GM21717 (cell line): ENCODE measurements around the gene IFRD2.
"Not testable (repeated sequence)": the region's sequence is repeated elsewhere in the genome, so short reads cannot be mapped to it uniquely, and the experiment has no call there.

ENCODE experiments used
- ATAC-seq: cut with Tn5 transposase; IDR thresholded peaks from one replicate; pipeline ENCODE4 v1.9.1; 2021; ENCODE audit warnings: mild to moderate bottlenecking, moderate library complexity; ENCODE audit not compliant: unreplicated experiment

Gene IFRD2

GRCh38 chr3:50268703-50269451 is 23.4 kb downstream of the IFRD2 start, which contains the start of gene SEMA3B:
Gene SEMA3B (plus strand): TSS chr3:50269147. CDS start chr3:50269241, 94 bp downstream.
- no peak for ATAC-seq

GRCh38 chr3:50268276-50268675 is 24.0 kb downstream of the IFRD2 start:
- ATAC-seq: no peak

DNA sequence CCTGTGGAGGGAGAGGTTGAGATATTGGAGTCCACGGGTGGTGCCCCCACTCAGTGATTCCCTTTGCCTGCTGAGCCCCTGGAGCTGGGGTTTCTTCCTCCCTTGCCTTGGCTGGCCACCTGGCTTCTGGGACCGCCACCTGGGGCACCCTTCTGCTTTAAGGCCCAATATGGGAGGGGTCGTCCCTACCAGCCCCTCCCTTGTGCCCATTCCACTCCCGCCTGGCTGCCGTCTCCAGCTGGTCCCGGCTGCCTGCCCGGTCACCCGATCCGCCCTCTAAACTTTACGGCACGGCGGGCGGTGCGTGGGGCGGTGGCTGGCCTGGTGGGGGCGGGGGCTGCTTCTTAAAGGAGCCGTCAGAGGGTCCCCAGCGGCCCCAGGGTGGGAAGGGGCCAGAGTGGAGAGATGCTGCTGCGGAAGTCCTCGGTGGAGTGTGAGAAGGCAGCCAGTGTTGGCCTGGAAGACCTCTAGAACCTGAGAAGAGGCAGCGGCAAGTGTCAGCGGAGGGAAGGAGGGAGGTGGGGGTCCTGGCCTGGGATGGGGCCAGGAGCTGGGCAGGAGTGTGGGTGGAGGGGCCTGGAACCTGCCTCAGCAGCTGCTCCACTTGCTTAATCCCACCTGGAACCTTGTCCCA is 24.8 kb downstream of the IFRD2 start:
- no peak for ATAC-seq

DNA sequence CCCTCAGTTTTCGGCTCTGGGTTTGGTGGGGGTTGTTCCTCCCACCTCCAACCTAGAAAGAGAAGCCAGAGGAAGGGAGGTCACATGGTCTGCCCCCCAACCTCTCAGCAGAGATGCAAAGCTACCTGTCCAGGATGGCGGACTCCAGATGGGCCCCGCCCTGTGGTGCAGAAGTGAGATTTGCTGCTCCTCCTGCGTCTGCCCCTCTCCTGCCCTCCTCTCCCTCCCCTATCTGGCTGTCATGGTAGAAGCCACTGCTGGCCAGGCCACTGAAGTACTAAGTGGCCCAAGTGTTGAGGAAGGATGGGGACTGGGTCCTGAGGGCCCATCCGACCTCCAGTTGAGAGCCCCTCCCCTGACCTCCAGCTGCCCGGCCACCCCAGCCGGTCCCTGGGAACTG is 25.4 kb downstream of the IFRD2 start:
- ATAC-seq: no peak

DNA sequence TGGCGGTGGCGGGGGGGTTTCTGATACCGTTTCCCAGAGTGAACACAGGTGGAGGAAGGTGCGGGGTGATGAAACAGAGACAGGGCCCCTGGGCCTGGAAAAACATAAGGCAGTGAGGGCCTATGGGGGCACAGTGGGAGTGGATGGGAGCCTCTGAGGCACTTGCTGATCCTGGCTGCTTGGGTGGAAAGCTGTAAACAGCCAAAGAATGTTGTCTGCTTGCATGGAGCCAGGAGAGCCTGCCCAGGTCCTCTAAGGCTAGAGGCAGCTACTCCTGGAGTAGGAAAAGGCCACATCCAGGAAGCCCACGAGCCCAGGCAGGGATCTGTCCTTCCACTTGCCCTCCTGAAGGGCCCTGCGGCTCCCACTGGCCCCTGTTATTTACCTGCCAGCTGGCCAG is 26.2 kb downstream of the IFRD2 start:
- no peak for ATAC-seq

- no peak for ATAC-seq
Observed at GRCh38 chr3:50265571-50265970, 26.7 kb downstream of the IFRD2 start.

- ATAC-seq: no peak
Observed at GRCh38 chr3:50264964-50265485, 27.2 kb downstream of the IFRD2 start.

GRCh38 chr3:50264383-50264963 is 27.8 kb downstream of the IFRD2 start:
- no peak for ATAC-seq

DNA sequence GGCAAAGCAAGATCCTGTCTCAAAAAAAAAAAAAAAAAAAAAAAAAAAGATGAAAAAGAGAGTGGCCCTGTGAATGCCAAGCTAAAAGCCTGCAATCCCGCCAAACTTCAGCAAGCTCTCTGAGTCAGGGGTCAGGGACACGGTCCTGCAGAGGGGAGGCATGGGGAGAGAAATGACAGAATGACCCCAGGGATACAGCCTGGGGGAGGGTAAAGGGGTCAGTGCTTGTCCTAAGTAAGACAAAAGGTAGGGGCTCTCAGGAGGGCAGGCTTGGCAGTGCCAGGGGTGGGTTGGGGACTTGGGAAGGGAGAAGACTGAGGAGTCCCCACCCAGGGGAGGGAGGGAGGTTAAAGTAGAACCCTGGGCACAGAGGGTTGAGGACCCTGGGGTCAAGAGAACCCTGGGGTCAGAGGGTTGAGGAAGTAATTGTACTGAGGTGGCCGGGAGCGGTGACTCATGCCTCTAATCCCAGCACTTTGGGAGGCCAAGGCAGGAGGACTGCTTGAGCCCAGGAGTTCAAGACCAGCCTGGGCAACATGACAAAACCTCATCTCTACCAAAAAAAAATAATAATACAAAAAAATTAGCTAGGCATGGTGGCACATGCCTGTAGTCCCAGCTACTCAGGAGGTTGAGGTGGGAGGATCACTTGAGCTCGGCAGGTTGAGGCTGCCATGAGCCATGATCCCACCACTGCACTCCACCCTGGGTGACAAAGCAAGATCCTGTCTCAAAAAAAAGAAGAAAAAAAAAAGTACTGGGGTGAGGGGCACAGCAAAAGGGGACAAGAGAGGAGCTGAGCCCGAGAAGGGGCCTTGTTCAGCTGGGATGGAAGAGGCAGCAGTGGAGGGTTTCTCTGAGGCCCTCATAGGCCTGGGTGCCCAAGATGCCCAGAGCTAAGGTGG is 28.5 kb downstream of the IFRD2 start:
- no peak for ATAC-seq

DNA sequence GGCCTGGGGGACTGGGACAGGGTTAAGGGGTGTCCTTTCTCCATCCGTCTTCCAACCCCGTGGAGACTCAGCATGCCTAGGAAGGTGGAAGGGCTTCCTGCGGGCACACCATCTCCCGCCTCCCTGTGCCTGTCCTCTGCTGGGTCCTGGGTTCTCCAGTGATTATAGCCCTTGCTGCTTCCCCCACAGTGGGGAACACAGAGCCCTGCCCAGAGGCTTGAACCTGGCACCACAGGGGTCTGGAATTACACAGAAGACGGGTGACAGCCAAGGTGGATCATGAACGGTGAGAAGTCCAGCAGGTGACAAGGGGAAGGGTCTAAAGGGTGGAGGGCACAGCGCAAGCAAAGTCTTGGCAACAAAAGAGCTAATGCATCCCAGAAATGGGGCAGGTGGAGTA is 29.5 kb downstream of the IFRD2 start:
- no peak for ATAC-seq

DNA sequence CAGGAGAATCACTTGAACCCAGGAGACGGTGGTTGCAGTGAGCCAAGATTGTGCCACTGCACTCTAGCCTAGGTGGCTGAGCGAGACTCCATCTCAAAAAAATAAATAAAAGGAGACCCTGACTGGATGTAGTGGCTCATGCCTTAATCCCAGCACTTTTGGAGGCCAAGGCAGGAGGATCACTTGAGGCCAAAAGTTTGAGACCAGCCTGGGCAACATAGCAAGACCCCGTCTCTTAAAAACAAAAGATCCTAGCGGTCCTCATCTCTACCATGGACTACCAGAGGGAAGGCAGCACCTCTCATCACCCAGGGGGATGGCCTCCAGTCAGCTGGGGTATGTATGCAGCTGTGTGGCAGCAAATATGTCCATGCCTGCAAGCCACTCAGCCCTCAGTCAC is 30.0 kb downstream of the IFRD2 start:
- not testable (repeated sequence) for ATAC-seq

DNA sequence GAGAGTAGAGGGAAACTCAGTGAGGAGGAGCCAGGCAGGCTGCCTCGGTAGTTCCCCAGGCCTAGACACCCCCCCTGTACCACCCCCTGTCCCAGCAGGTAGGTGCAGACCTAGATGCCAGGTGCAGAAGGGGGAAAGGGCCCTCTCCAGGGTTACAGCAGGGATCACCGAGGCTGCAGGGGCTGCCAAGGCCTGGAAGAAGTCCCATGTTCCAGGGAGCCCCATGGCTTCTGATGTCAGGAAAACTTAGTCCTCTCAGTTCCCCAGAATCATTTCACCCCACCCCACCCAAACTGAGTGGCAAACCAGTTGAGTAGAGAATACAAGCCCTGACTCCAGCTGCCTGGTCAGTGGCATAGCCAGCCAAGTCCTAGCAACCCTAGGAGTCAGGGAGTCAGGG is 30.7 kb downstream of the IFRD2 start:
- ATAC-seq: no peak

GRCh38 chr3:50260942-50261441 is 31.2 kb downstream of the IFRD2 start:
- ATAC-seq: no peak

- peak; percentile 76 for ATAC-seq
Observed at GRCh38 chr3:50260027-50260941, 31.9 kb downstream of the IFRD2 start.

- ATAC-seq: peak; percentile 9
Observed at GRCh38 chr3:50259432-50260026, 32.7 kb downstream of the IFRD2 start.

GRCh38 chr3:50258979-50259378 is 33.2 kb downstream of the IFRD2 start:
- ATAC-seq: no peak

GRCh38 chr3:50258029-50258680 is 34.1 kb downstream of the IFRD2 start:
- no peak for ATAC-seq

- ATAC-seq: no peak
Observed at GRCh38 chr3:50256978-50257890, 35.0 kb downstream of the IFRD2 start.
